Spleen (tissue), 11 donors: ENCODE results near the gene HECW1. TPM values are rescaled to one million over a fixed set of nuclear protein-coding genes. Genes with fewer than 3 reads are reported as not detected.

Experiments
- DNase-seq: peaks from one replicate; pipeline ENCODE4 v3.0.0-alpha.2; 2020
- H3K27ac ChIP-seq, 8 donors: fragments of 200-600 bp; sonication (generic) in 7 of 8; 1 replicate in 4 of 8; 2 replicates in 4 of 8; pipeline versions ENCODE4 v1.5.0 to v1.8.0; 2016 to 2021; ENCODE audit warnings: inconsistent platforms in 4 of 8, mild to moderate bottlenecking in 4 of 8, moderate library complexity in 1 of 8
- H3K27me3 ChIP-seq, 7 donors: fragments of 200-600 bp; sonication (generic) in 6 of 7; replicated peaks in 1 of 7; 1 replicate in 4 of 7; 2 replicates in 3 of 7; pipeline versions ENCODE4 v1.5.0 to v1.8.0; 2016 to 2021; ENCODE audit warnings: inconsistent platforms in 3 of 7, mild to moderate bottlenecking in 1 of 7
- H3K36me3 ChIP-seq, 6 donors: fragments of 200-600 bp; sonication (generic) in 5 of 6; 1 replicate in 4 of 6; 2 replicates in 2 of 6; pipeline versions ENCODE4 v1.5.0 to v1.8.0; 2016 to 2021; ENCODE audit warnings: inconsistent platforms in 2 of 6
- H3K4me1 ChIP-seq, 6 donors: fragments of 200-600 bp; sonication (generic) in 5 of 6; 1 replicate in 3 of 6; 2 replicates in 3 of 6; pipeline versions ENCODE4 v1.5.0 to v1.8.0; 2016 to 2021; ENCODE audit warnings: inconsistent platforms in 3 of 6
- H3K4me3 ChIP-seq, 8 donors: fragments of 200-600 bp; sonication (generic) in 7 of 8; 1 replicate in 4 of 8; 2 replicates in 4 of 8; pipeline versions ENCODE4 v1.5.0 to v1.8.0; 2016 to 2021; ENCODE audit warnings: inconsistent platforms in 4 of 8, mild to moderate bottlenecking in 4 of 8, moderate library complexity in 2 of 8
- H3K9me3 ChIP-seq, 8 donors: fragments of 200-600 bp; sonication (generic) in 7 of 8; 1 replicate in 4 of 8; 2 replicates in 4 of 8; pipeline versions ENCODE4 v1.5.0 to v1.8.0; 2016 to 2021; ENCODE audit warnings: inconsistent platforms in 4 of 8
- CTCF ChIP-seq, 11 experiments: fragments of 200-600 bp in 7 of 11; fragments of 450-650 bp in 4 of 11; sonication (generic) in 4 of 11; IDR thresholded peaks in 8 of 11; conservative IDR thresholded peaks in 3 of 11; 1 replicate in 7 of 11; 2 replicates in 4 of 11; pipeline versions ENCODE4 v1.4.0 to v1.8.0; 2016 to 2021; ENCODE audit warnings: antibody characterized with exemption in 11 of 11, inconsistent platforms in 4 of 11, mild to moderate bottlenecking in 1 of 11
- POLR2A ChIP-seq, 3 donors: fragments of 450-650 bp; IDR thresholded peaks; one replicate each; pipeline ENCODE4 v1.5.1; 2017; ENCODE audit warnings: antibody characterized with exemption in 3 of 3, mild to moderate bottlenecking in 1 of 3
- POLR2AphosphoS5 ChIP-seq, 3 donors: sonication (generic); formaldehyde crosslinking; IDR thresholded peaks; one replicate each; pipeline ENCODE4 v1.5.1; 2017; ENCODE audit warnings: antibody characterized with exemption in 3 of 3
- WGBS, 5 donors: extraction: QIAGEN DNeasy Blood & Tissue Kit in 3 of 5; methylation state at CpG; one replicate each; pipeline versions ENCODE4 v1.1.5 to v1.1.7; 2013 to 2018; 5-methylcytosine and 5-hydroxymethylcytosine counted together
- intact Hi-C: fragments of 100-400 bp; cut with DNase I; formaldehyde crosslinking; loops from one replicate; pipeline ENCODE4 v1.15.0; 2023; ENCODE audit warnings: low total_unique reads
- polyA plus RNA-seq, 3 donors: library from polyadenylated mRNA; stranded (reverse); fragments of 200-250 nt; gene quantifications; one replicate each; pipeline ENCODE4 v1.2.1, GENCODE V29; 2013
- total RNA-seq, 7 donors: library from RNA; depleted of rRNA in 3 of 7; stranded (reverse); fragments of >200 nt in 3 of 7; fragmentation: NEBNext Ultra II Directional in 4 of 7; extraction: Animal tissue kit (Norgen Biotek cat#: 25700) in 4 of 7; gene quantifications; one replicate each; pipeline versions ENCODE4 v1.1.0 to v1.2.1, GENCODE V29; 2016 to 2021
- donor health status: healthy with polysubstance abuse.
- donor health status: DM: no; HTN: no; CAD: no; lungs with moderate emphysema.
- donor health status: DM: no; HTN: no; CAD: no.
- donor health status: Bipolar disorder and iron deficiency.
- donor health status: healthy.
- donor health status: DM: no; HTN: no; CAD: no.
- donor health status: DM: yes; HTN: yes; CAD: no.

HECW1 gene
- total and polyA plus RNA-seq, 10 donors, result 0.03 to 1.5 (median 0.40) TPM; not detected in 1

- 69 to 88% (median 81%) methylated on average over 3 of the region's 3 CpGs for WGBS, 5 donors
- Histone ChIP-seq H3K27me3 (peaks cover 0 to 9% (median 0%) of the 10 kb centered on the region in 7 donors), H3K9me3 (no peaks in the 10 kb centered on the region), H3K4me1 (peaks cover 0 to 6% (median 0%) of the 10 kb centered on the region in 6 donors), H3K27ac (no peak overlapping the region), H3K4me3 (no peak overlapping the region), H3K36me3 (no peaks in the 10 kb centered on the region)
- DNase-seq, result no peak
- intact Hi-C loops, result no loop called here
- TF ChIP-seq POLR2AphosphoS5 (IDR thresholded peaks at IDR 0.05), result no peak
- no peak for TF ChIP-seq CTCF (IDR thresholded peaks at IDR 0.05 in 8 of 11, conservative IDR thresholded peaks at IDR 0.05 in 3 of 11)
- TF ChIP-seq POLR2A (IDR thresholded peaks at IDR 0.05), result no peak
Observed at GRCh38 chr7:43318188-43318770, 205.8 kb downstream of the HECW1 start.

- peaks cover 0 to 10% (median 0%) of the 10 kb centered on the region in 7 donors for H3K27me3 ChIP-seq
- no peak overlapping the region for H3K27ac ChIP-seq
- H3K4me3 ChIP-seq, result no peak overlapping the region
- 83 to 89% (median 86%) methylated on average over 14 of the region's 14 CpGs for WGBS, 5 donors
- H3K4me1 ChIP-seq, result no peaks in the 10 kb centered on the region
- no peak for TF ChIP-seq POLR2A (IDR thresholded peaks at IDR 0.05)
- TF ChIP-seq CTCF (IDR thresholded peaks at IDR 0.05 in 8 of 11, conservative IDR thresholded peaks at IDR 0.05 in 3 of 11), result no peak
- TF ChIP-seq POLR2AphosphoS5 (IDR thresholded peaks at IDR 0.05), result no peak
- no peaks in the 10 kb centered on the region for H3K9me3 ChIP-seq
- intact Hi-C loops, result no loop called here
- H3K36me3 ChIP-seq, result no peaks in the 10 kb centered on the region
- DNase-seq, result no peak
Observed at GRCh38 chr7:43325595-43325994, 213.1 kb downstream of the HECW1 start.

GRCh38 chr7:43328336-43328735 lies 215.9 kb downstream of the HECW1 start:
- TF ChIP-seq POLR2A (IDR thresholded peaks at IDR 0.05) (no peak), POLR2AphosphoS5 (IDR thresholded peaks at IDR 0.05) (no peak), CTCF (IDR thresholded peaks at IDR 0.05 in 8 of 11, conservative IDR thresholded peaks at IDR 0.05 in 3 of 11) (no peak)
- intact Hi-C loops, result no loop called here
- no peaks in the 10 kb centered on the region for H3K9me3 ChIP-seq
- no peak for DNase-seq
- no peak overlapping the region for H3K27ac ChIP-seq
- no peaks in the 10 kb centered on the region for H3K4me1 ChIP-seq
- H3K4me3 ChIP-seq, result no peak overlapping the region
- 75 to 94% (median 90%) methylated on average over 7 to 9 of the region's 9 CpGs for WGBS, 5 donors
- H3K27me3 ChIP-seq, result peaks cover 0 to 6% (median 0%) of the 10 kb centered on the region in 7 donors
- no peaks in the 10 kb centered on the region for H3K36me3 ChIP-seq

GRCh38 chr7:43328785-43329380 lies 216.4 kb downstream of the HECW1 start:
- no peaks in the 10 kb centered on the region for H3K9me3 ChIP-seq

More at GRCh38 chr7:43328785-43329380, 216.4 kb downstream of the HECW1 start:
- Histone ChIP-seq H3K4me3 (no peak overlapping the region), H3K27me3 (peaks cover 0 to 6% (median 0%) of the 10 kb centered on the region in 7 donors), H3K27ac (no peak overlapping the region), H3K36me3 (no peaks in the 10 kb centered on the region), H3K4me1 (no peaks in the 10 kb centered on the region)
- DNase-seq, result no peak
- TF ChIP-seq CTCF (IDR thresholded peaks at IDR 0.05 in 8 of 11, conservative IDR thresholded peaks at IDR 0.05 in 3 of 11), result no peak
- TF ChIP-seq POLR2AphosphoS5 (IDR thresholded peaks at IDR 0.05), result no peak
- no peak for TF ChIP-seq POLR2A (IDR thresholded peaks at IDR 0.05)
- WGBS, 5 donors, result 51 to 72% (median 67%) methylated on average over 6 of the region's 6 CpGs
- intact Hi-C loops, result no loop called here
